Measurements from ENCODE around the gene KRT5.
"Not testable (repeated sequence)": the region's sequence is repeated elsewhere in the genome, so short reads cannot be mapped to it uniquely, and the experiment has no call there.

Gene KRT5

DNA sequence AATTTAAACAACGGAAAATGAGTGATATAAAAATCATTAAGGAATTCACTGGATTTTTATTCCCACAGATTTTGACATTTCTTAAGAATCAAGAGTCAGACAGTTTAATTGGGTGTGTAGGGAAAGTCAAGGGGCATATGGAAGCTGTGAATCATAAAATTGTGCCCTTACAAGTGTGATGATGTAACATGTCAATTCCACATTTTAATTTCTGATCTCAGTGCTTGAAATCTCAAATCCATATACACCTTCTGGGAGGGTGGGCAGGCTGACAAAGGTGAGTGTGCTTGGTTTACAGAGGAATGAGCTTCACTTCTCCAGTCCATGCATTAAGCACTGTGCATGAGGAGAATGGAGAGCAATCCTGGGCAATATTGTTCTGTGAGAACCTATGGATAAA is 26.1 kb downstream of the KRT5 start:
- no peak for DNase-seq (ENCODE audit: low read depth)

DNA sequence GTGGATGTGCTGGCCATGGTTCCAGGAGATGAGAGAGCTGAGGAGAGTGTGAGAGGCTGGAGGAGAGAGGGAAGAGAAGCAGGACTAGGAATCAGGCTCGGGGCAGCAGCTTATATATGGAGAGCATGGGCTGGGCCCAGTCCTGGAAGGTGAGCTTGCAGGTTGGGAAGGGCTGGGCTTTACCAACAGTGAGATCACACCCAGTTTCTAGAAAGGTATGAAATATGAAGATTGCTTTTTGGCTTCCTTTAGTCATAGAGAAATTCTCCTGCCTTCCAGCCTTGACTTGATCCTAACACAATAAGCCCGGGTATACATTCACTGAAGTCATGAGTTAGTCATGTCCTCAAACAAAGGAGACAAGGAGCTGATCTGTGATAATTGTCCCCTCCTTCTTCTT is 27.0 kb downstream of the KRT5 start, which contains the start of gene KRT6A:
KRT6A (minus strand) TSS at position 86 of the 400 bp plus-strand sequence; CDS start at position 17, 69 bp downstream.
- no peak for DNase-seq (ENCODE audit: low read depth)

DNA sequence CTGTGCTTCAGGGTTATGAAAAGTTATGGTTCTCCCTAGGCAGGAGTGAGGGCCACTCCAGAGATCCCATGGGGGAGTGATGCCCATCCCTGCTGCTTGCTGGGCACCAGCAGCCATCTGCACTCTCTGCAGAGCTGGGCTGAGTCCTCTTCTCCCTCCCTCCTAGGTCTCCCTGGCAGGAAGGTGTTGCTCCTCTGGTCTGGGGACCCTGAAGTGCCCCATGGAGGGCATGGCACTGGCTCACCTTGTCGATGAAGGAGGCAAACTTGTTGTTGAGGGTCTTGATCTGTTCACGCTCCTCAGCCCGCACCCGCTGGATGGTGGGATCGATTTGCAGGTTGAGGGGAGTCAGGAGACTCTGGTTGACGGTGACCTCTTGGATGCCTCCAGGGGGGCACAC is 27.8 kb downstream of the KRT5 start:
- not testable (repeated sequence) for DNase-seq (ENCODE audit: low read depth)

DNA sequence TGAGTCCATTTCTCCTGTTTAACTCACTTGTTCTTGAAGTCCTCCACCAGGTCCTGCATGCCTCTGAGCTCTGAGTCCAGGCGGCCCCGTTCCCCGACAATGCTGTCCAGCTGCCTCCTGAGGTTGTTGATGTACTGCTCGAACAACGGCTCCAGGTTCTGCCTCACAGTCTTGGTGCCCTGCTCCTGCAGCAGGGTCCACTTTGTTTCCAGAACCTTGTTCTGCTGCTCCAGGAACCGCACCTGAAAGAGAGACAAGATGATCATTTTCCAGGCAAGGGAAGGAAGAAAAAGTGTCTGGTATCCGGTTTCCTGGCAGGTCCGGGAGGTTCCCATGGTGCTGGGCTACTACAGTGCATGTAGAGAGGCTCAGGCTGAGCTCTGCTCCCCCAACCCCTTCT is 28.7 kb downstream of the KRT5 start:
- DNase-seq (ENCODE audit: low read depth) = not testable (repeated sequence)

DNA sequence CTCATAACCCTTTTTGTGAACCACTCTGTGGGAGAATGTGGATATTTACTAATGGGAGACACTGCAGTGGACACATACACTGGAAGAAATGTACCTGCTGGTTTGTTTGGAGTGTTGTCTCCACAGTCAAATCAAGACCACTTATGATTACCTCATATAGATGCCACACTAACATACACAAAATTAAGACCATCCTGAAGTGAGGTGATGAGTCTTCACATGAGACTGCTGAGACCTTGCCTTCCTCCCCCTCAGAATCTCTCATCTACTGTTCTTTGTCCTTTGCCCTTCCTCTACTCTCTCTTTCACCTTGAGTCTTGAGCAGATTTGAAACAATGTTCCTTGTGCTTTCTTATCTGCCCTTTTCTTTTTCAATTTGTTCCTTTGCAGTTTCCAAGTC is 31.5 kb downstream of the KRT5 start:
- DNase-seq (ENCODE audit: low read depth) = no peak

GRCh38 chr12:52487744-52488443 is 32.3 kb downstream of the KRT5 start:
- DNase-seq (ENCODE audit: low read depth) = not testable (repeated sequence)

- DNase-seq (ENCODE audit: low read depth) = no peak
Measured at GRCh38 chr12:52487211-52487610, 33.0 kb downstream of the KRT5 start.

DNA sequence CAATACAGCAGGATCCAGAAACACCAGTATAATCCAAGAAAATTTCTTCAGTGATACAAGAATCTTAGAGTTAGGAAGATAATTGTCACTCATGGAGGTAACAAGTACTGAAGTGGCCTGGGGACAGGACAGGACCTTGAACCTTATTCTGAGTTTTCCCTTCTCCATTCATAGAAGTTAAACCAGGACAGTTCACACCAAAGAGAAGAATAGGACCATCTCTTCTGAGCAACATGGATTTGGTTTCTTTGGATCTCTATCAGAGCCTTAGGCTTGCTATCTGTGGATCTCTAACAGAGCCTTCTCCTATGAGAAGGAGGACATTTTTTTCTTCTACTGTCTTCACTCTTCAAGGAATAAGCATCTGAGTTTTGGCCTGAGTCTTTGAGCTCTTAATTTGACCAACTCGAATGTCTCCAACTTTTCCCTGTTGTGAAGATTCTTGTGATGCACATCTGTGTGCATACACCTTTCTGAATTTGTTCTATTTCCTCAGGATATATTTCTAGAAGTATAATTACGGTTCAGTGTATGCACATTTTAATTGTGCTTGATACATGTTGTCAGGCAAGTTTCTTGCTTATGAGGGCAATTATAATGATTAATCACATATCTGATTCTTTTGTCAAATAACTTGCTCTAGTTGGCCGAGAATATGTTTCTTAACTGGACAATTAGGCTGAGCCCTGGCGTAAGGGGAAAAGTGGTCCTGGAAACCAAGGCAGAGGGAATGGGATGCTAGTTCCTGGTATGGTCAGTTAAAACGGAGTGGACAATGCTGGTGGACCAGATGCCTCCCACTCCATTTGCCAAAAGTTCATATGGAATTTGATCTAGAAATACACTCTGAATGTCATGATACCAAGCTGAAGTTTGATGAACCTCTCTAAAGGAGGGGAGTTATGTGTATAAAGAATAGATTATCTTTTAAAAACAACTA is 33.8 kb downstream of the KRT5 start:
- DNase-seq (ENCODE audit: low read depth) = no peak

- DNase-seq (ENCODE audit: low read depth) = no peak
Measured at GRCh38 chr12:52480073-52480472, 40.1 kb downstream of the KRT5 start.

- no peak for DNase-seq (ENCODE audit: low read depth)
Measured at GRCh38 chr12:52477651-52478050, 42.5 kb downstream of the KRT5 start.

DNA sequence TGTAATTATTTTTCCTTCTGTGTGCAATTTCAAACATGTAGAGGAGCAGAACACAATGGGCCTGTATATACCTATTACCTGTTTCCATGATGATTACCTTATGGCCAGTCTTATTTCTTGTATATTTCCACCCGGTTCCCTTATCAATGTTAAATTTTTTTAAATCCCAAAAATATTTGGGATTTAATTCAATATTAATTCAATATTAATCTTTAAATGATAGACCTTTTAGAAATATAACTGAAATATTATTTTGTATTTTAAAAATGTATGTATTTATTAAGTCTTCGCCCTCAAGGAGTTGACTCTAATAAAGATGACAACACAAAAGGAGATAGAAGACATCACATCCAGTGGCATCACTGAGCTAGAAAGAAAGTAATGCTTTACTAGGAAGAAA is 46.0 kb downstream of the KRT5 start:
- no peak for DNase-seq (ENCODE audit: low read depth)

- DNase-seq (ENCODE audit: low read depth) = no peak
Measured at GRCh38 chr12:52473768-52474167, 46.4 kb downstream of the KRT5 start, which contains the start of gene KRT6C. KRT6C (minus strand) TSS chr12:52473805; CDS start chr12:52473737, 68 bp downstream.

GRCh38 chr12:52469853-52470252 is 50.3 kb downstream of the KRT5 start:
- DNase-seq (ENCODE audit: low read depth) = no peak

DNA sequence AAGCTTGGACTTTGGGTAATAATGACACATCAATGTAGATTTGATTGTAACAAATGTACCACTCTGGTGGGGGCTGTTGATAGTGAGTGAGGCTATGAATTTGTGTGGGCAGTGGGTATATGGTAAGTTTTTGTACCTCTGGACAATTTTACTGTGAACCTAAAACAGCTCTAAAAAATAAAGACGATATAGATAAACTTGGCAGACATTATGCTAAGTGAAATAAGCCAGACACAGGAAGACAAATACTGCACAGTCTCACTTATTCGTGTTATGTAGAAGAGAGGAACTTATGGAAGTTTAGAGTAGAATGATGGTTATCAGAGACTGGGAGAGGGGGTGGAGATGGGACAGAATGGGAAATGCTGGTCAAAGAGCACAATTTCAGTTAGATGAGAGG is 55.3 kb downstream of the KRT5 start:
- no peak for DNase-seq (ENCODE audit: low read depth)
